Fibroblast of skin of left biceps (primary cell): ENCODE measurements around the gene CLCA4.
"Not testable (repeated sequence)": the region's sequence is repeated elsewhere in the genome, so short reads cannot be mapped to it uniquely, and the experiment has no call there.

Experiments
- DNase-seq, 2 experiments: peaks; one replicate each; pipeline ENCODE4 v3.0.0-alpha.2; 2013; ENCODE audit warnings: low read depth in 2 of 2

Gene CLCA4

GRCh38 chr1:86530211-86530845 is 16.6 kb upstream of the CLCA4 start:
- no peak for DNase-seq

DNA sequence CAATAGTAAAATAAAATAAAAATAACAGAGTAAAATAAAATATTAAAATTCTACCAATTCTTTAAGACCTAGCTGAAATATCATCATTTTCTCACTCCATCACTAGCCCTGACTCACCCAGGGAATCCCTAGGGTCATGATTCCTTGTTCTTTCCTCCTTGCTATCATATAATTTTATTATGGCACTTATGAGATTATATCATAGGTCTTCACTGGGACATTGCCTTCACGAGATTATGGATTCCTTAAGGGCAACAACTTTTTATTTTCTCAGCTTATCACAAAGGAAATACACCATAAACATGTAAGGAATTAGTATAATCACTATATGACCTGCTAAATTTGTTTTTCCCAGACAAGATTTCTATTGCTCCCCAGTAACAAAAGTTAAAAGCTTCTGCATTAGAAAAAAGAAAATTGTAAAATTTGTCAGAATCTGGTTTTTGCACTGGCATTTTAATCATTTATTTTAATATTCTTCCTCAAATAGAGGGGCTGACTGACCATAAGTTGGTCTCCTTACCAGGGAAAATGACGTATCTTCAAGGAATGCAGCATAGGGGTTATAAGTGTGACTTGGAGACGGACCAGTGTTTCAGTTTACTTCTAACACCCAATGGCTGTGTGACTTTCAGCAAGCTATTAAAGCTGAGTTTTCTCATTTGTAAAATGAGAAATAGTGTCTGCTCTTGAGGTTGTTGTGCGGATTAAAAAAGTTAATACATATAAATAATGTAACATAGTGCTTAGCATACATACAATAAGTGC is 8.8 kb upstream of the CLCA4 start:
- no peak for DNase-seq

GRCh38 chr1:86538775-86539174 is 8.1 kb upstream of the CLCA4 start:
- DNase-seq = no peak

- DNase-seq = no peak
These were observed 5.0 kb upstream of the CLCA4 start for GRCh38 chr1:86541859-86542258.

GRCh38 chr1:86542631-86543030 is 4.2 kb upstream of the CLCA4 start:
- DNase-seq = no peak

DNA sequence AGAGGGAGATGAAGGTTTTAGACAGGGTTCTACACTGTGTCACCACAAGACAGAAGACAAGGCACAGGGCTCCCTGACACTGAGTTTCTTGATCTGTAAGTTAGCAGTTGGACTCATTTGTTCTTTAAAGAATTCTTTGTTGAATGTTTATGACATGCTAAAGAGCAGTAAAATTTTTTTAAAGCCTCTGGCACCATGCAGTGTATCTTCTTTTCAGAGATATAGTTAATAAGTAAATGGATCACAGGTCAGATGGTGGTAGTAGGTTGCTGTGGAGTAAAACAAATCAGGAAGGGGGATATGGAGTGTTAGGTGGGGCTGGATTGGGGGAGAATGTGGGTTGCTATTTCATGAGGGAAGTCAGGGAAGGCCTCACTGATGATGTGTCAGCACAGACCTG is 2.0 kb downstream of the CLCA4 start:
- no peak for DNase-seq

GRCh38 chr1:86551305-86551704 is 4.4 kb downstream of the CLCA4 start:
- no peak for DNase-seq

- DNase-seq = no peak
These were observed 5.5 kb downstream of the CLCA4 start for GRCh38 chr1:86552376-86552775.

DNA sequence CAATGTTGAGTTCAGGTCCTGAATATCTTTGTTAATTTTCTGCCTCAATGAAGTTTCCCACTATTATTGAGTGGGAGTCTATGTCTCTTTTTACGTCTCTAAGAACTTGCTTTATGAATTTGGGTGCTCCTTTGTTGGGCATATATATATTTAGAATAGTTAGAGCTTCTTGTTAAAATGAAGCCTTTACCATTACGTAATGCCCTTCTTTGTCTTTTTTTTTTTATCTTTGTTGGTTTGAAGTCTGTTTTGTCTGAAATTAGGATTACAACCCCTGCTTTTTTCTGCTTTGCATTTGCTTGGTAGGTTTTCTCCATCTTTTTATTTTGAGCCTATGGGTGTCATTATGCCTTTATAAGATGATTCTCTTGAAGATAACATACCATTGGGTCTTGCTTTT is 10.9 kb downstream of the CLCA4 start:
- no peak for DNase-seq

DNA sequence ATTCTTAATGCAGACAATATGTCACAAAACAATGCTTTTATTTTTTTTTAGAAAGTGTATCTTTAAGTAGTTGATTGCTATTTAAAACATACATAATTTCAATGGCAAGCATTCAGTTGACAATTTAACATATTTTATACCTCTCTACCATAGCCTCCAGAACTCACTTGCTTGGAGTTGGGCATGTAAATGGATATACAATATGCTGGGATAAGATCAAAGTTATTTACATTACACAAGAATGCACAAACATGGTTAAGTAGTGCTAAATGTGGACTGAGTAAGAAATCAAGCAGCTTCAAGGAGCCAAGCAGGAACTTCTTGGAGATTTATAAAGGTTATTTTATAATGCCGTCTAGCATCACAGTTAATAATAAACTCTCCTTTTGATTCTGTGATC is 17.0 kb downstream of the CLCA4 start:
- no peak for DNase-seq

DNA sequence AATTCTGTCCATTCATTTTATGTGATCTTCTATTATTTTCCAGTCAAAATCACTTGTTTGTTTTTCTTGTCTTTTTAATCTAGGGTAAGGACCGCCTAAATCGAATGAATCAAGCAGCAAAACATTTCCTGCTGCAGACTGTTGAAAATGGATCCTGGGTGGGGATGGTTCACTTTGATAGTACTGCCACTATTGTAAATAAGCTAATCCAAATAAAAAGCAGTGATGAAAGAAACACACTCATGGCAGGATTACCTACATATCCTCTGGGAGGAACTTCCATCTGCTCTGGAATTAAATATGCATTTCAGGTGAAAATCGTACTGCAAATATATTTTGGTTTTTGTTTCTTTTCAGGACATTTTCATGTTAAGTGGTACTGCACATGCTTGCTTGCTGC is 20.5 kb downstream of the CLCA4 start:
- no peak for DNase-seq

GRCh38 chr1:86567878-86568277 is 21.0 kb downstream of the CLCA4 start:
- DNase-seq = no peak

DNA sequence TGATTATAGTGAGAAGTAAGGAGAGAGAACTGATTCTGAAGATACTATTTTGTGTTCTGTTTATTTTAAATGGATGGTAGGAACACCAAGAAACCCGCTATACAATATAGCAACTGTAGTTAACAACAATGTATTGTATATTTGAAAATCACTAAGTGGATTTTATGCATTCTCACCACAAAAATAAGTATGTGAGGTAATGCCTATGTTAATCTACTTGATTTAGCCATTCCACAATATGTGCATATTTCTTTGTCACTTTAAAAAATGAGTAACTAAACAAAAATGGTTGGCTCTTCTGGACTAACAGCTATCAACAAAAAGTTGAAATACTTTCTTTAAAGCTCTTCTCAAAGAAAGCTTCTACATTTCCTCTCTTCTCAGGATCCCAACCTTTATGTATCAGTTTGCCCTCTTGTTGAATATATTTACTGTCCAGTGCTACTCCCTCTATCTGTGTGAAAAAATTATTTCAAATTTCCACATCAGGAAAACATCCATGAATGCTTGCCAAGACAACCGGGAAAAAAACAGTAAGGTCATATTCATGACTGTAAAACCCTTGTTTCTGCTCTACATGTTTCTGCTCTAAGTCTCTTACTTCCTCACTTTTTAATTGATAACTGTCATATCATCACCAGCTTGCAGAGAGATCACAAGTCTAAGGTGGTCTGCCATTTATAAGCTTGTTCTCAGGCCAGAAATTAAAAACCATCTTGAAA is 27.0 kb downstream of the CLCA4 start:
- no peak for DNase-seq

- DNase-seq = no peak
These were observed 34.4 kb downstream of the CLCA4 start for GRCh38 chr1:86581231-86581630.

- DNase-seq = no peak
These were observed 35.3 kb downstream of the CLCA4 start for GRCh38 chr1:86582161-86582560.

DNA sequence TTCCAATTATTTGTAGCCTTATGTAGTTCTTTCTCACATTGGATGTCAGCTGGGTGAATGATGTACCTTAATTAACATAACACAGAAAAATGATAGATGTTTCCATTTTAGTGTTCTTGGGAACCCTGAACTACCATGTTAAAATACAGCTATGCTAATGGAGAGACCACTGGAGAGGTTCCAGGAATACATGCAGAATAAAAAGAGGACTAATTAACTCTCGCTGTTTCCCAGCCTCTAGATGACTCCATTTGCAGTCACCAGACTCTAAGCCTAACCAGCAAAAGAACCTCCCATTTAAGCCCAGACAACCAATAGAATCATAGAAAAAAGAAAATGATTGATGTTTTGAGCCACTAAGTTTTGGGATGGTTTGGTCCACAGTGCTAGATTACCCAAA is 36.2 kb downstream of the CLCA4 start:
- no peak for DNase-seq

- DNase-seq = no peak
These were observed 36.7 kb downstream of the CLCA4 start for GRCh38 chr1:86583593-86583992.

DNA sequence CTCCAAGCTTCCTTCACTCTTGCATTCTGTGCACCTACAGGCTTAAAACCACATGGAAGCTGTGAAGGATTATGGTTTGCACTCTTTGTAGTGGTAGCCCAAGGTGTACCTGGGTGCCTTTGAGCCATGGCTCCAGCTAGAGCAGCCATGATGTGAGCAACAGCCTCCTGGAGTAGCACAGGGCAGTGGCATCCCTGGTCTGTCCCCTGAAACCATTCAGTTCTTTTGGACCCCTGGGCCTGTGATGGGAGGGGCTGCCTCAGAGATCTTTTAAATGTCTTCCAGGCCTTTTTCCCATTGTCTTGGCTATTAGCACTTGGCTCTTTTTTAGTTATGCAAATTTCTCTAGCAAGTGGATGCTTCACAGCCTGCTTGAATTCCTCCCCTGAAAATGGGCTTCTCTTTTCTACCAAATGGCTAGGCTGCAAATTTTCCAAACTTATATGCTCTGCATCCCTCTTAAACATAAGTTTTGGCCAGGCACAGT is 47.4 kb downstream of the CLCA4 start:
- DNase-seq = no peak

DNA sequence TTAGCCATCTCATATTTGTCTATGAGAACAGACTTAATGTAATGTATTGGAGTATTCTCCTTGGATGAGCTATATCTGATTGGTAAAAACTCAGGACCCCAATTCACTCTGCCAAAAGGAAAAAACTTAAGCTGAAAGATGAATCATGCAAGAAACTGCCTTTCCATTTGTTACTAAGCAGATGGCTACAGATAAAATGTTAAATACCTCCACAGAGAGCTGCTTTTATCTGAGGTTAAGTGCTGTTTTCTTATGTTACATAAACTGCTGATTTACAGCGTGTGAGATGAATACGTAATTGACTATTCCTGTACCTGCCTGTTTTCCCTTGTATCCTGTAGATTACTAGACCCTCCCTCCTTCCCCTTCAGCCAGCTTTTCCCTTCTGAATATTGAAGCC is 49.3 kb downstream of the CLCA4 start:
- DNase-seq = no peak

GRCh38 chr1:86596741-86597290 is 49.9 kb downstream of the CLCA4 start:
- no peak for DNase-seq

- DNase-seq = not testable (repeated sequence)
These were observed 59.2 kb downstream of the CLCA4 start for GRCh38 chr1:86606080-86606479.

- DNase-seq = no peak
These were observed 69.6 kb downstream of the CLCA4 start for GRCh38 chr1:86616433-86616832.

- DNase-seq = no peak
These were observed 70.0 kb downstream of the CLCA4 start for GRCh38 chr1:86616871-86617270.
